ENCODE results near the gene CTSH.
"Not testable (repeated sequence)": the region's sequence is repeated elsewhere in the genome, so short reads cannot be mapped to it uniquely, and the experiment has no call there.

CTSH gene

DNA sequence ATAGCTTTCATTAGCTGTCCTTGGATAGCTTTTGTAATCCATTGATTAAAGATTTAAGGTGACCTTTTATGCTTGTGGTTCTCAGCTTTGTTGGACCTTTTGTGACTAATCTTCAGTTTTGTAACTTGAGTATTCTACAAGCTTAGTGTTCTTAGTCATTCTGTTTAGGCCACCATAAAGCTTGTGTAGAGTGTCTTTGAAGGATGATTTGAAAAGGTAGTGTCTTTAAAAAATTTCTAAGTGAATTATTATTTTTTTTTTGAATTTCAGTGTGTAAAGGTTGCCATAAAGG lies 64.7 kb downstream of the CTSH start:
- DNase-seq (ENCODE audit: low spot score) = peak; percentile 6

DNA sequence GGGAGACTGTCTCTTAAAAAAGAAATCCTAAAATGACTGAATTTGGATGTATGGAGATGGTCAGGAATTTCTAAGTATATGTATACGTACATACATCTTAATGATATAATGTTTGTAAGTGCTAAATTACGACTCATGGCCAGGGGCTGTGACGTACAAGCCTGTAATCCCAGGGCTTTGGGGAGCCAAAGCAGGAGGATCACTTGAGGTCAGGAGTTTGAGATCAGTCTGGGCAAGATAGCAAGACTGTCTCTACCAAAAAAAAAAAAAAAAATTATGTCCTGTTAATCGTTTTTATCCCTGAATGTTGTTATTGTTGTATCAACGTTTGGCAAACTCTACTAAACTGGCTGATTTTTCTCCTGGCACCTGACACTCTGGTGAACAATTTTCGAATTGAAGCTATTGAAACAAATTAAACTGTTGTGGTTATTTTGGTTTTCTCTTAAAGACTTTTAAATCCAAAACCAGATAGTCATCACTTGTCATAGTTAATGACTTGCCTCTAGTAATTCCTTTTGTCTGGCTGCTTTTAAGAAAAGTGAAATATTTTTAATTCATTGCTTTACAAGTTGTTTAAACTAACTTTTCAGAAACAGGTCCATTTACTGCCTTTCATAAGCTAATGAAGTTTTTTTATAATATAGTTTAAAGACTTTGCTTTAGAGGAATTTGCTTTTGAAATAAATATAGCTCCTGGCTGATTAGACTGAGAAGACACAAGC lies 65.2 kb downstream of the CTSH start:
- no peak for DNase-seq (ENCODE audit: low spot score)

DNA sequence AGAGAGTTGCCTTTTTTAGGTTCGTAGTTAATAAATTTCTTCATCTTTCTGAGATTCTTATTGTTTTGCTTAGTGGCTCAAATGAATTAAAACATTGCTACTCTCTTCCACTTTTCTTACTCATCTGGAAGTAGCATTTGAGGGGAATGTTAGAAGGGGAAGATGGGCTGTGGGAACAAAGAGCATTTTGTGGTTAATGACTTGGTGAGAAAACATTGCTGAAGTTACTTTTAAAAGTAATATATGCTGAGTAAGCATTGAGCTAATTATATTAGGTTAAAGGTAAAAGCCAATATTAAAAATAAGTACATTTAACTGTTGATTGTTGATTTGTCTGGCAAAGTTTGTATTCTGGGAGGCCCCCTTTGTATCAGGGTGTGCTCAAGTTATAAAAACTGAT lies 66.5 kb downstream of the CTSH start:
- peak; percentile 30 for DNase-seq (ENCODE audit: low spot score)

DNA sequence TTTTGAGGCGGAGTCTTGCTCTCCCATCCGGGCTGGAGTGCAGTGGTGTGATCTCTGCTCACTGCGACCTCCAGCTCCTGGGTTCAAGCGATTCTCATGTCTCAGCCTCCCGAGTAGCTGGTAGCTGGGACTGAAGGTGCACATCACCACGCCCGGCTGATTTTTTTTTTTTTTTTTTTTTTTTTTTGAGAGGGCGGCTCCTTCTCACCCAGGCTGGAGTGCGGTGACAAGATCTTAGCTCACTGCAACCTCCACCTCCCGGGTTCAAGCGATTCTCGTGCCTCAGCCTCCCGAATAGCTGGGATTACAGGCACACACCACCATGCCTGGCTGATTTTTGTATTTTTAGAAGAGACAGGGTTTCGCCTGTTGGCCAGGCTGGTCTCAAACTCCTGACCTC lies 67.9 kb downstream of the CTSH start:
- not testable (repeated sequence) for DNase-seq (ENCODE audit: low spot score)

DNA sequence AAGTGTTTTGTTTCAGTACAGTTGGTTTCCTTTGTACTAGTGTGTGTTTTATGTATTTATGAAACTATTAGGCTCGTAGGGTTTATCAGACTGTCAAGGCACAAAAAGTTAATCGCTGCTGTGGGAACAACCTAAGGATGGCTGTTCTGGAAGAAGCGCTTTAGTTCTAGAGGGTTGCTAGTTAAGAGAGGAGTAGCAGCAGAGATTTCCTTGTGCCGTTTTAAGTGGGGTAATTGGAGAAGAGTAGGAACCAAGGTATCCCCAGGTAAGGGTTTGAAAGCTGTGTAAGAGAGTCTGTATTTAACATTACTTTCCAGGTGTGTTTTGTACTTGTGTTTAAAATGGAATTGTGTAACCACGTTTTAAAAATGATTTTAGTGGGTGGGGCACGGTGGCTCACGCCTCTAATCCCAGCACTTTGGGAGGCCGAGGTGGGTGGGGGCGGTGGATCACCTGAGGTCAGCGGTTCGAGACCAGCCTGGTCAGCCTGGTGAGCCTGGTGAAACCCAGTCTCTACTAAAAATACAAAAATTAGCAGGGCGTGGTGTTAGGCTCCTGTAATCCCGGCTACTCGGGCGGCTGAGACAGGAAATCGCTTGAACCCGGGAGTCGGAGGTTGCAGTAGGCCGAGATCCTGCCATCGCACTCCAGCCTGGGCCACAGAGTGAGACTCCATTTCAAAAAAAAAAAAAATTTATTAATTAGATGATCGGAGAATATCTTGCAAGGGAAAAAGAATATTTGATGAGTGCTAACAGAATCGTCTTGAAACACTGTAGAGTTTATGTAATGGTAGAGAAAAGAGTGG lies 69.5 kb downstream of the CTSH start:
- no peak for DNase-seq (ENCODE audit: low spot score)

DNA sequence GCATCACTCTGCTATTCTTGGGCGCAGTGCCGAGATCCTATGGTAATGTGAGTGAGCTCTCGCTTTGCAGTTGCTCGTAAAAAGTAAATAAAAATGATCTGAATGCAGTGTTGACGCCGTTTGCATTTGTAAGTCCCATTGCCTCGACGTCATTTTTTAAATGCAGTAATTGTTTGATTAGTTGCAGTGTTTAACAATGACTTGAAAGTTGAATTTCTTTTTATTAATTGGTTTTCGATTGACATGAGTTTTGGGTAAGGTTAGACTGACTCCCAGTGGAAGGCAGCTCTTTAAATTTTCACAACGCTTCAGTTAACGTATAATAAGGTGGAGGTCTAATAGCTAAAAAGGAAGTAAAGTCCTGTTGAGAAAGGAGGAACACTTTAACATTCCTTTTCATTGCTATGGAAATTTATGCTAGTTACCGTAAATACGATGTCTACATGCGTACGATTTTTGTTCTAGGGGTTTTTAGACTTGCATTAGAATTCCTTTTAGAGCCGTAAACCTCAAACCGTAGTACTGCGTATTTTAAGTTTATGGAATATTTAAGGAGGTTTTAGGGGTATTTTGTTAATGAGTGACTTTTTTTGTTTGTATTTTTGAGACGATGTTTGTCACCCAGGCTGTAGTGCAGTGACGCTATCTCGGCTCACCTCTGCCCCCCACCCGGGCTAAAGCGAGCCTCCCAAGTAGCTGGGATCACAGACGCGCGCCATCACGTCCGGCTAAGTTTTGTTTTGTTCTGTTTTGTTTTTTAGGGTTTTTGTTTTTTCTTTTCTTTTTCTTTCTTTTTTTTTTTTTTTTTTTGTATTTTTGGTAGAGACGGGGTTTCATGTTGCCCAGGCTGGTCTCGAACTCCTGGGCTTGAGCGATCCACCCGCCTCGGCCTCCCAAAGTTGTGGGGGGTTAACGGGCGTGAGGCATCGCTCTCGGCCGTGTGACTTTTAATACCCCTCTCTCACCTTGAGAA lies 70.8 kb downstream of the CTSH start:
- DNase-seq (ENCODE audit: low spot score) = no peak

DNA sequence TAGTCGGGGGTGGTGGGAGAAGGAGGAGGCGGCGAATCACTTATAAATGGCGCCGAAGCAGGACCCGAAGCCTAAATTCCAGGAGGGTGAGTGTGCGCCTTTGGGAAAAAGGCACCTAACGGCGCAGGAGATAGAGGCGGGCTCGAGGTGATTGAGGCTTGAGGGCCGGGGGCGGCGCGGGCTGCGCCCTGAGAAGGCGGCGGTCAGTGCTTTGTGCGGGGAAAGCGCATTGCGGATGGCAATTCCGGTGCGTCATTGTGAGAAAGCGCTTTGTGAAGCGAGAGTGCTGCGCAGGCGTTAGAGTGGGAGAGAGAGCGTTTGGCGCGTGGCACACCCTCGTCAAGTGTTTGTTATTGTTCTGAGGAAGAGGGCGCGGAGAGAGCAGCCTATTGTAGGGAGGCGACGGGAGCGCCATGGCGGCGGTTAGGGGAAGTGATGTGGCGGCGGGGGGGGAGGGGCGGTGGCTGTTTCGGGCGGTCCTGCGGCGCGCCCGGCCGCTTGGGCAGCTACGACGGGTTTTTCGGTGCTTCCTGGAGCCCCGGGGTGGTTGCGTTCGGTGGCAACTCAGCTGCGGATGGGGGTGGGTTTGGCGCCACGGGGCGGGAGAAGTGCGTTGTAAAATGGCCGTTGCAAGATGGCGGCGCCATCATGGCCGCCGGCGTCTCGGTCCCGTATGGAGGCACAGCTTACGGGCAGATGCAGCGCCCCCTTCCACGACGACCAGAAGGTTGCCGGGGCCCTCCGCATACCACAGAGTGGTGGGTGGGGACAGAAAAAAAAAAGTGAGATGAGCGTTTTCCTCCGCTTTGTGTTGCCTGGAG lies 71.7 kb downstream of the CTSH start:
- peak; percentile 62 for DNase-seq (ENCODE audit: low spot score)

DNA sequence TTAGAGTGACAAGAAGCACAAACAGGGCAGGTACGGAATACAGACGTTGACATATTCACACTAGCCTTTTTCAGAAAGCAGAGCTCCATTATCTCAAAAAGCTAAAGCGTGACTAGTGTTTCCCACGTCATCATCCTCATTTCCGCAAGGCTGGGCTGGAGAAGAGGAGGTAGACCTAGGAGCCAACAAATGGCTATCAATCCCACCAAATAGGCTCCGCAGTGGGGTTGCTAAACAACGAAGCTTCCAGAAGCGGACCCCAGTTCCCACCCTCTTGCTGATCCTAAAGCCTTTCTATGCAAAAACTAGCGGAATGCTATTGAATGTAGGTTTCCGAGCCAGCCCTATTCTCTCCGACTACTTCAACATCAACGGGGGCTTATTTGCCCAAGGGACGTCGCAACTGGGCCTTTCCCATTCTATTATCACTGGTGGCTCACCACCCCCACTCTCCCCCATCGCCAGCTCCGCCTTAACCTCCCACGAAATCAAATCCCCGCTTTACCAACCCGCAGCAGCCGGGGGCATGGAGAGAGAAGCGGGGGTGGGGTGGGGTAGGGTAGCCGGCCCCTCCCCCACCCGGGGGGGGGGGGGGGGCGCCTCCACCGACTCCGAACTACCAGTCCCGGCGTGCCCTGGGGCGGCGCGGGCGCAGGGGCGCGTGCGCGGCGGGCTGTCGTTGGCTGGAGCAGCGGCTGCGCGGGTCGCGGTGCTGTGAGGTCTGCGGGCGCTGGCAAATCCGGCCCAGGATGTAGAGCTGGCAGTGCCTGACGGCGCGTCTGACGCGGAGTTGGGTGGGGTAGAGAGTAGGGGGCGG lies 72.5 kb downstream of the CTSH start, which contains the start of gene MORF4L1:
TSS of gene MORF4L1 (plus strand) at position 736 of the 817 bp plus-strand sequence. CDS start 128 bp downstream, outside the sequence.
- DNase-seq (ENCODE audit: low spot score) = peak; percentile 97

DNA sequence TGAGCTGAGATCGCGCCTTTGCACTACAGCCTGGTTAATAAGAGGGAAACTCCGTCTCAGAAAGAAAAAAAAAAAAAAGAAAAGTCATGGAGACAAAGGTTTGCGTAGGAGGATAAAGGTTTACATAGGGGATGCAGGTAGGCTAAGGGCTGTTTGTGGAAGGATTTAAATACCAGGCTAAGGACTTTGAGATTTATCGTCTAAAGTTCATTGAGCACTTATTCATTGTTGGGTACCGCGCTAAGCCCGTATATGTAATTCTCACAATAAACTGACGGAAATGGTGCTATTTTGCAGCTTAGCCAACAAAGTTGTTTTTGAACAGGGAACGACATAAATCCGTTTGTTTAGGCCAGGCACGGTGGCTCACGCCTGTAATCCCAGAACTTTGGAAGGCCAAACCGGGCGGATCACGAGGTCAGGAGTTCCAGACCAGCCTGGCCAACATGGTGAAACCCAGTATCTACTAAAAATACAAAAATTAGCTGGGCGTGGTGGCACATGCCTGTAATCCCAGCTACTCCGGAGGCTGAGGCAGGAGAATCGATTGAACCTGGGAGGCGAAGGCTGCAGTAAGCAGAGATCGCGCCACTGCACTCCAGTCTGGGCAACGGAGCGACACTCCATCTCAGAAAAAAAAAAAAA lies 73.2 kb downstream of the CTSH start:
- DNase-seq (ENCODE audit: low spot score) = not testable (repeated sequence)
